Measurements from ENCODE around the gene WDR18. TPM values are rescaled to one million over a fixed set of nuclear protein-coding genes. Genes with fewer than 3 reads are reported as not detected.
A peak's percentile ranks its signal among the peaks of the same experiment; 100 is the strongest.

WDR18 gene
- total RNA-seq, 1 donor from 2014 or later, result 66.8 TPM

DNA sequence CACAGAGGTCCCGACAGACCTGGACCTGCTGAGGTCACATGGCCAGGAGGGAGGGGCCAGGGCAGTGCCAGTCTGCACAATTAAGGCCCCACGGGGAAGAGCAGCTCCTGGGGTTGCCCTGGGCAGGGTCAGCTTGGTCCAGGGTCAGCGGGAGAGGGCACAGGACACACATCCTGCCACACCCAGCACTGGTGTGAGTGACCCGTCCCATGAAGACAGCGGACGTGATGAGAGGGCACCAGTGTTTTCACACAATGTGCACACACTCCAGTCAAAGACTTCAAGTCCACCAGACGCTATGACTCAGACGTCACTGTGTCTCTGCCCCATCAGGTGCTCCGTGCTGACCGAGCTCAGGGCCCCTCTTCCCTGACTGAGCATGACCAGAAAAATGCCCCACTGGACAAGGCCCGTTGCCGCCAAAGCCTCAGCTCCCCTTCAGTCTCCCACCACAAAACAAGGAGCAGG, 32.5 kb downstream of the WDR18 start:
- H3K36me3 ChIP-seq, result peaks cover 0 to 14% of the 10 kb centered on the region in 2 donors
- peak overlapping the region in 1 of 2 donors; percentile 21 for H3K4me3 ChIP-seq
- no peaks in the 10 kb centered on the region for H3K9me3 ChIP-seq
- TF ChIP-seq POLR2AphosphoS5 (IDR thresholded peaks at IDR 0.05; ENCODE audit: insufficient read depth in 1 of 2, low read depth in 1 of 2) (peak in 1 of 2 donors; percentile 67), POLR2A (IDR thresholded peaks at IDR 0.05) (no peak)
- H3K27me3 ChIP-seq, result no peaks in the 10 kb centered on the region
- H3K27ac ChIP-seq, result peak overlapping the region; percentile 76
- intact Hi-C loops (cut with DNase I), result no loop called here
- DNase-seq (ENCODE audit: extremely low spot score in 2 of 2), result no peak
- H3K4me1 ChIP-seq, result peaks cover 63% of the 10 kb centered on the region

DNA sequence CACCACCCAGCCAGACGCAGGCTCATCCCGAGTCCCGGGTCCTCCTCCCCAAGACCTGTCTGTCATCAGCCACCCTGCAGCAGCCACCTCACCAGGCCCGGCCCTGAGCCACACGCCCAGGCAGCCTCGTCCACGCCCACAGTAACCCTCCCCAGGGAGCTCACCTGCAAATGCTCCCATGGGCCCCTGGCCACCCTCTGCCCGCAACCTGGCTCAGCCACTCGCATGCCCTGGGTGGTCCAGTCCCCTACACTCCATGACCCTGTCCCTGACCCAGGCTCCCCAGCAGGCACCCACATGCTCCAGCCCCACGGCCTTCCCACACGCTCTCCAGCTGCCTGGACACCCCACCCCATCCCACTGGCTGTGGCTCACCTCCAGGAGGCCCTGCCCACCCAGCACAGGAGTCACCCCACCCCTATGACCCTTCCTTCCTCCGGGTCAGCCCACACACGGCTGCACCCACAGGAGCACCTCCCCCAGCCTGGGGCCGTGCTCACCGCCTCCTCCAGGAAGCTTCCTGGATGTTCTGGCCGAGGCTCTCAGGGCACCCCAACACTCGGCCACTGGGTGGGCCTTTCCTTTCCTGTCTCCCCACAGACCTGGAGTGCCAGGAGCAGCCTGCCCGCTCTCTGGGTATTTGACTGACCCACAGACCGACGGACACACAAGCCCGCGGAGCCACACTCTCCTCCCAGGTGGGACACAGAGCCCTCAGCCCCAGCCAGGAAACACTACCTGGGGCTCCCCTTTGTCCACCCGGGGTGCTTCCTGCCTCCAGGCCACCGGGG, 33.2 kb downstream of the WDR18 start:
- Histone ChIP-seq H3K27ac (peak overlapping the region; percentile 76), H3K9me3 (no peaks in the 10 kb centered on the region), H3K4me3 (peak overlapping the region; percentile 3 to 21), H3K36me3 (peaks cover 0 to 8% of the 10 kb centered on the region in 2 donors), H3K27me3 (no peaks in the 10 kb centered on the region), H3K4me1 (peaks cover 69% of the 10 kb centered on the region)
- intact Hi-C loops (cut with DNase I), result no loop called here
- no peak for DNase-seq (ENCODE audit: extremely low spot score in 2 of 2)
- TF ChIP-seq POLR2AphosphoS5 (IDR thresholded peaks at IDR 0.05; ENCODE audit: insufficient read depth in 1 of 2, low read depth in 1 of 2) (no peak), POLR2A (IDR thresholded peaks at IDR 0.05) (no peak)
- TF ChIP-seq, protein P1, sequence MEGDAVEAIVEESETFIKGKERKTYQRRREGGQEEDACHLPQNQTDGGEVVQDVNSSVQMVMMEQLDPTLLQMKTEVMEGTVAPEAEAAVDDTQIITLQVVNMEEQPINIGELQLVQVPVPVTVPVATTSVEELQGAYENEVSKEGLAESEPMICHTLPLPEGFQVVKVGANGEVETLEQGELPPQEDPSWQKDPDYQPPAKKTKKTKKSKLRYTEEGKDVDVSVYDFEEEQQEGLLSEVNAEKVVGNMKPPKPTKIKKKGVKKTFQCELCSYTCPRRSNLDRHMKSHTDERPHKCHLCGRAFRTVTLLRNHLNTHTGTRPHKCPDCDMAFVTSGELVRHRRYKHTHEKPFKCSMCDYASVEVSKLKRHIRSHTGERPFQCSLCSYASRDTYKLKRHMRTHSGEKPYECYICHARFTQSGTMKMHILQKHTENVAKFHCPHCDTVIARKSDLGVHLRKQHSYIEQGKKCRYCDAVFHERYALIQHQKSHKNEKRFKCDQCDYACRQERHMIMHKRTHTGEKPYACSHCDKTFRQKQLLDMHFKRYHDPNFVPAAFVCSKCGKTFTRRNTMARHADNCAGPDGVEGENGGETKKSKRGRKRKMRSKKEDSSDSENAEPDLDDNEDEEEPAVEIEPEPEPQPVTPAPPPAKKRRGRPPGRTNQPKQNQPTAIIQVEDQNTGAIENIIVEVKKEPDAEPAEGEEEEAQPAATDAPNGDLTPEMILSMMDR (IDR thresholded peaks at IDR 0.05), result no peak

DNA sequence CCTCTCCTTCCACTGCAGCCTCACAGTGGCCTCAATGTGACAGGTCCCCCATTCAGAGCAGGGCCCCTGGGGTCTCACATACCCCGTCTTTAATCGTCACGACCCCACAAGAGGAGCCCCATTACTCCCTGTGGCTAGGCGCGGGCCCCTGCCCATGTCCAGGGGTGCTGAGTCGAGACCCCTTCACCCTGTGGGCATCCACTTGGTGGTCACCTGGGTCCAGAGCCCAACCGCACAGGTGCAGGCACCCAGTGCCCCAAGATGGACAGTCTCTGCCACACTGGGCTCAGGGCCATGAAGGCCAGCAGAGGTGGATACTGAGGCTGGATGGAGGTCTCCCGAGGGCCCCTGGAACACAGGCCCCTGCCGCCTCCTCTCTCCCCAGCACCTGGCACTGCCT, 33.8 kb downstream of the WDR18 start:
- H3K27ac ChIP-seq, result peak overlapping the region; percentile 76
- H3K9me3 ChIP-seq, result no peaks in the 10 kb centered on the region
- no peaks in the 10 kb centered on the region for H3K27me3 ChIP-seq
- TF ChIP-seq, protein P1 (IDR thresholded peaks at IDR 0.05), result no peak
- no peak for TF ChIP-seq POLR2AphosphoS5 (IDR thresholded peaks at IDR 0.05; ENCODE audit: insufficient read depth in 1 of 2, low read depth in 1 of 2)
- TF ChIP-seq POLR2A (IDR thresholded peaks at IDR 0.05), result no peak
- DNase-seq (ENCODE audit: extremely low spot score in 2 of 2), result no peak
- intact Hi-C loops (cut with DNase I), result no loop called here
- peaks cover 72% of the 10 kb centered on the region for H3K4me1 ChIP-seq
- H3K36me3 ChIP-seq, result peaks cover 0 to 2% of the 10 kb centered on the region in 2 donors
- H3K4me3 ChIP-seq, result no peak overlapping the region

DNA sequence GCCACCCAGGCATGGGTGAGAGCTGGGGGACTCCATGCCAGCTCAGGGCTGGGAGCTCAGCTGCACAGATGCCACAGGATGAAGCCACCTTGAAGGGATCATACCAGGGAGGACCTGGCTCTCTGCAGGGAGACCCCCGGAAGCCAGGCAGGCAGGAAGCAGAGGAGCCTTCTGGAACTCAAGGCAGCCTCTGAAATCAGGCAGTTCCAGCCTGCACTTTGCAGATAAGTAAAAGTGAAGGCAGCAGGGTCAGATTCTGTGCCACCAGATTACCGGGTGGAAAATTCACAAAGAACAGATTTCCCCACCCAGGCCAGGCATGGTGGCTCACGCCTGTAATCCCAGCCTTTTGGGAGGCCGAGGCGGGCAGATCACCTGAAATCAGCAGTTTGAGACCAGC, 34.2 kb downstream of the WDR18 start:
- intact Hi-C loops (cut with DNase I), result no loop called here
- no peak overlapping the region for H3K4me3 ChIP-seq
- DNase-seq (ENCODE audit: extremely low spot score in 2 of 2), result no peak
- H3K27me3 ChIP-seq, result no peaks in the 10 kb centered on the region
- no peaks in the 10 kb centered on the region for H3K9me3 ChIP-seq
- H3K4me1 ChIP-seq, result peaks cover 72% of the 10 kb centered on the region
- TF ChIP-seq POLR2A (IDR thresholded peaks at IDR 0.05), result no peak
- TF ChIP-seq, protein P1 (IDR thresholded peaks at IDR 0.05), result no peak
- no peak for TF ChIP-seq POLR2AphosphoS5 (IDR thresholded peaks at IDR 0.05; ENCODE audit: insufficient read depth in 1 of 2, low read depth in 1 of 2)
- H3K27ac ChIP-seq, result peak overlapping the region; percentile 76
- no peaks in the 10 kb centered on the region for H3K36me3 ChIP-seq

DNA sequence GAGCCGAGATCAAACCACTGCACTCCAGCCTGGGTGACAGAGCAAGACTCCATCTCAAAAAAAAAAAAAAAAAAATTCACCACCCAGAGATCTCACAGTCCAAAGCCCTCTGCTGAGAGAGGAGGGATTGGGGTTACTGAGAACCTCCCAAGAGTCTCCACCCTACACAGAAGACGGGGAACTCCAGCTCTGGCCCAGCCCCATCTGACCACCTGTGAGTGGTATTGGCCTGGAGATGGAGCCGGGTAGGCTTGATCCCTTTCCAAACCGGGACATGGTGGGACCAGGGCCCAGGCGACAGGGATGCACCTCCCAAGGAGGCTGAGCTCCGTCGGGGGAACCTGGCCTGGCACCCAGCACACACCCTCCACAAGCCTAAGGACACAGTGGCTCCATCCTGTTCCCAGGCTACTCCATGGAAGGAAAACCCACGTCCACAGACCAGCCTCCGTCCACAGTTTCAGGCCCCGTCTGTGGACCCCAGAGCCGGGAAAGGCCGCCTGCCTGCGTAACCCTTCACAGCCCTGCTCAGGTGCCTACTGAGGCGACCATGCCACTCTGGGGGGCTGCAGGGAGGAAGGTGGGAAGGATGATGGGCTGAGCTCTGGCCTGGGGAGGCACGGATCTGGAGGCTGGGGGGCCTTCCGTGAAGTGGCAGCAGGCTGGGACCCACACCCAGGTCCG, 34.9 kb downstream of the WDR18 start:
- intact Hi-C loops (cut with DNase I), result no loop called here
- H3K9me3 ChIP-seq, result no peaks in the 10 kb centered on the region
- H3K27ac ChIP-seq, result peak overlapping the region; percentile 97
- TF ChIP-seq, protein P1 (IDR thresholded peaks at IDR 0.05), result no peak
- TF ChIP-seq POLR2A (IDR thresholded peaks at IDR 0.05) (no peak), POLR2AphosphoS5 (IDR thresholded peaks at IDR 0.05; ENCODE audit: insufficient read depth in 1 of 2, low read depth in 1 of 2) (no peak)
- H3K4me1 ChIP-seq, result peaks cover 72% of the 10 kb centered on the region
- H3K27me3 ChIP-seq, result no peaks in the 10 kb centered on the region
- no peaks in the 10 kb centered on the region for H3K36me3 ChIP-seq
- H3K4me3 ChIP-seq, result peak overlapping the region; percentile 86 to 87
- DNase-seq (ENCODE audit: extremely low spot score in 2 of 2), result no peak

All from vagina (tissue), 2 donors.